ENCODE data around the gene KIRREL1. TPM values are rescaled to one million over a fixed set of nuclear protein-coding genes. Genes with fewer than 3 reads are reported as not detected.

The KIRREL1 gene
- total RNA-seq, 1 experiment from 2014 or later = 211 TPM

DNA sequence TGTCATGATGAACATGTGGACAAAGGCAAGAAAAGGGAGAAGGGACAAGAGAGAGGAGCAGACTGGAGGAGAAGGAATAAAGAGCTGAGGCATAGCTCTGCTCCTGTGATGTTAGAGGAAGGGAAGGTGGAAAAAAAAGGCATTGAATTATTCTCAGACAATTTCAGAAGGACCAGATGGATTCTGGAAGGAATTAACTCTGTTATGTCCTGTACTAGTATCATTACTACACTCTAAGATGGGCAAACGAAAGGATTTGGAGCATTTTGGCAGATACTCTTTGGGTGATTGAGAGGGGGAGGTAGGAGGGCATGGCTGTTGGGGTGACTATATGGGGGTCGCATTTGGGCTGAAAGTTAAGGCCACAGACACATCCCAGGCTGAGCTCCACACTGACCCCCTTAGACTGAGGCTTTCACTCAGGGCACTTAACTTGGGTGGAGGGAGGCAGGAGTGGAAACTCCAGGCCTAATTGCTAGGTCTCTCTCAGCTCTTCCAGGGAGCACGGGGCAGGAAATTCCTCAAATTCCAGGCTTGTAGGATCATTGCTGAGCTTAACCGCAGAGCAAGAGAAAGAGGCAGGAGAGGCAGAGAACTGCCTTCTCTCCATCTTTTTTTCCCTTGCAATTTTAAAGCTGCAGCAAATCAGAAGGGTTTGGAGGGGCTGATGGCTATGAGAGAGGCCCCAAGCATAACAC lies 25.9 kb downstream of the KIRREL1 start:
- H3K27ac ChIP-seq (ENCODE audit: low read depth, low read length, poor library complexity, severe bottlenecking) = peak overlapping the region; percentile 83
- ChIA-PET POLR2A (ENCODE audit: low non-redundant PET) (no interaction called here), CTCF (interaction anchor here (0.5 to 1.2 kb wide), 3 partner anchors 27 to 1181 kb away, joined by 3 to 6 read pairs (median 4); no protein-coding TSS in a partner anchor)
- H3K36me3 ChIP-seq (ENCODE audit: insufficient read depth, low read length, poor library complexity, severe bottlenecking) = peaks cover 4% of the 10 kb centered on the region
- no peaks in the 10 kb centered on the region for H3K9me3 ChIP-seq (ENCODE audit: low read depth, low read length, poor library complexity, severe bottlenecking)
- peak; percentile 93 for DNase-seq (ENCODE audit: low spot score)
- intact Hi-C loops (cut with micrococcal nuclease; ENCODE audit: unreplicated experiment) = no loop called here
- H3K27me3 ChIP-seq (replicated peaks; ENCODE audit: insufficient read depth, low read depth, low read length, poor library complexity) = no peaks in the 10 kb centered on the region
- H3K4me3 ChIP-seq (ENCODE audit: low read depth, low read length, poor library complexity, severe bottlenecking) = no peak overlapping the region
- BruUV-seq (replicated peaks) = TSS peak; percentile 92
- TF ChIP-seq EZH2 (IDR thresholded peaks at IDR 0.05; ENCODE audit: borderline replicate concordance, low read depth, low read length, poor library complexity, severe bottlenecking) (no peak), CTCF (conservative IDR thresholded peaks at IDR 0.05; ENCODE audit: low read depth, low read length) (no peak)
- peaks cover 94% of the 10 kb centered on the region for H3K4me1 ChIP-seq (ENCODE audit: insufficient read depth, low read length, poor library complexity, severe bottlenecking)

DNA sequence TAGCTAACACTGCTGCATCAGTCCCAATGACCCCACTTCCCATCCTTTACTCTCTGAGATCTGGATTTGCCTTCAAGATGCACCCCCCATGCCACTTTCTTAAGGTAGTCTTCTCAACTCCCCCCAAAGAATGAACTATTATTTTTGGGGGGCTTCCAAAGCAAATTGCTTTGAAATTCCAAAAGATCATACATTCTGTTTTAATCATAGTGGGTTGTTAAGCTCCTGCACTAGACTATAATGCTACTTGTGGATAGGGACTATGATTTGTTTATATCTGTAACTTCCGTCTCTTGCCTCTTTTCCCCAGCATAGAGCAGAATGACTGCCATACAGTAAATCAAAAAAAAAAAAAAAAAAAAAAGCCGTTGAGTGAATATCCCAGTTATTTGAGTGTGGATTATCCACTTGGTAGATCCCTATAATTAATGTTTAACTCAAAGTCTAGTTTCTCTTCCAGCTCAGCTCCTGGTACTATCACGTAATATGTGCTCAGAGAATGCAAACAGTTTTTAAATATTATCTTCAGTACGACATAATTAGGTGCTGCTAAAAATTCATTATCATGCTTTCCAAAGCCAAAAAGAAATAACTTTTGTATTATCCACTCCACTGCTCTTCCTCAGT lies 26.9 kb downstream of the KIRREL1 start:
- ChIA-PET CTCF (interaction anchor here (0.6 kb wide), 1 partner anchor 23 kb away, joined by 5 read pairs; no protein-coding TSS in a partner anchor), POLR2A (ENCODE audit: low non-redundant PET) (no interaction called here)
- Histone ChIP-seq H3K36me3 (ENCODE audit: insufficient read depth, low read length, poor library complexity, severe bottlenecking) (peaks cover 7% of the 10 kb centered on the region), H3K27me3 (replicated peaks; ENCODE audit: insufficient read depth, low read depth, low read length, poor library complexity) (no peaks in the 10 kb centered on the region), H3K9me3 (ENCODE audit: low read depth, low read length, poor library complexity, severe bottlenecking) (no peaks in the 10 kb centered on the region), H3K4me1 (ENCODE audit: insufficient read depth, low read length, poor library complexity, severe bottlenecking) (peaks cover 96% of the 10 kb centered on the region), H3K4me3 (ENCODE audit: low read depth, low read length, poor library complexity, severe bottlenecking) (no peak overlapping the region), H3K27ac (ENCODE audit: low read depth, low read length, poor library complexity, severe bottlenecking) (peak overlapping the region; percentile 83)
- no peak for DNase-seq (ENCODE audit: low spot score)
- no TSS peak for BruUV-seq (replicated peaks)
- TF ChIP-seq CTCF (conservative IDR thresholded peaks at IDR 0.05; ENCODE audit: low read depth, low read length) (no peak), EZH2 (IDR thresholded peaks at IDR 0.05; ENCODE audit: borderline replicate concordance, low read depth, low read length, poor library complexity, severe bottlenecking) (no peak)
- intact Hi-C loops (cut with micrococcal nuclease; ENCODE audit: unreplicated experiment) = no loop called here

- Histone ChIP-seq H3K27ac (ENCODE audit: low read depth, low read length, poor library complexity, severe bottlenecking) (peak overlapping the region; percentile 8), H3K9me3 (ENCODE audit: low read depth, low read length, poor library complexity, severe bottlenecking) (no peaks in the 10 kb centered on the region), H3K36me3 (ENCODE audit: insufficient read depth, low read length, poor library complexity, severe bottlenecking) (peaks cover 5% of the 10 kb centered on the region), H3K27me3 (replicated peaks; ENCODE audit: insufficient read depth, low read depth, low read length, poor library complexity) (no peaks in the 10 kb centered on the region), H3K4me1 (ENCODE audit: insufficient read depth, low read length, poor library complexity, severe bottlenecking) (peaks cover 94% of the 10 kb centered on the region), H3K4me3 (ENCODE audit: low read depth, low read length, poor library complexity, severe bottlenecking) (no peak overlapping the region)
- CTCF ChIA-PET = interaction anchor here (1.2 kb wide), 1 partner anchor 18 kb away, joined by 3 read pairs; no protein-coding TSS in a partner anchor
- no peak for DNase-seq (ENCODE audit: low spot score)
- TF ChIP-seq CTCF (conservative IDR thresholded peaks at IDR 0.05; ENCODE audit: low read depth, low read length) (no peak), EZH2 (IDR thresholded peaks at IDR 0.05; ENCODE audit: borderline replicate concordance, low read depth, low read length, poor library complexity, severe bottlenecking) (no peak)
- intact Hi-C loops (cut with micrococcal nuclease; ENCODE audit: unreplicated experiment) = no loop called here
- POLR2A ChIA-PET (ENCODE audit: low non-redundant PET) = no interaction called here
- BruUV-seq (replicated peaks) = no TSS peak
These were observed 27.6 kb downstream of the KIRREL1 start for GRCh38 chr1:158020886-158021620.
